Stimulated activated CD4-positive, alpha-beta T cell treated with anti-CD3 and anti-CD28 coated beads, Interleukin-2, amount 100 ng/mL, for 4 hours (primary cell): ENCODE results near the gene TOPBP1.

Experiments
- DNase-seq: peaks from one replicate; pipeline ENCODE4 v3.0.0-alpha.2; 2020; ENCODE audit warnings: low read depth

Gene TOPBP1

GRCh38 chr3:133607816-133608215, 53.9 kb downstream of the TOPBP1 start:
- DNase-seq: no peak

- DNase-seq: no peak
Observed at GRCh38 chr3:133606902-133607301, 54.8 kb downstream of the TOPBP1 start.

- DNase-seq: no peak
Observed at GRCh38 chr3:133606342-133606741, 55.4 kb downstream of the TOPBP1 start.

- no peak for DNase-seq
Observed at GRCh38 chr3:133600572-133601081, 61.1 kb downstream of the TOPBP1 start.

GRCh38 chr3:133599280-133599679, 62.5 kb downstream of the TOPBP1 start:
- no peak for DNase-seq

GRCh38 chr3:133598405-133598804, 63.3 kb downstream of the TOPBP1 start:
- DNase-seq: no peak

GRCh38 chr3:133595341-133595740, 66.4 kb downstream of the TOPBP1 start:
- peak; percentile 45 for DNase-seq

- DNase-seq: no peak
Observed at GRCh38 chr3:133593243-133593642, 68.5 kb downstream of the TOPBP1 start.

GRCh38 chr3:133592843-133593242, 68.9 kb downstream of the TOPBP1 start:
- DNase-seq: no peak

GRCh38 chr3:133591271-133591742, 70.4 kb downstream of the TOPBP1 start:
- no peak for DNase-seq

- DNase-seq: no peak
Observed at GRCh38 chr3:133589503-133589902, 72.2 kb downstream of the TOPBP1 start.

- DNase-seq: no peak
Observed at GRCh38 chr3:133588784-133589465, 72.8 kb downstream of the TOPBP1 start.

GRCh38 chr3:133588035-133588434, 73.7 kb downstream of the TOPBP1 start:
- no peak for DNase-seq

GRCh38 chr3:133583396-133583795, 78.3 kb downstream of the TOPBP1 start:
- no peak for DNase-seq

GRCh38 chr3:133578548-133579191, 83.1 kb downstream of the TOPBP1 start:
- no peak for DNase-seq

- no peak for DNase-seq
Observed at GRCh38 chr3:133576169-133576568, 85.6 kb downstream of the TOPBP1 start.

- no peak for DNase-seq
Observed at GRCh38 chr3:133575086-133575485, 86.7 kb downstream of the TOPBP1 start.

- DNase-seq: peak; percentile 46
Observed at GRCh38 chr3:133574260-133574881, 87.4 kb downstream of the TOPBP1 start.

- DNase-seq: no peak
Observed at GRCh38 chr3:133573629-133574194, 88.0 kb downstream of the TOPBP1 start, which contains the start of gene CDV3. Gene CDV3, plus strand, starts transcription at chr3:133573686. Its CDS starts 359 bp downstream, at chr3:133574045.

- peak; percentile 100 for DNase-seq
Observed at GRCh38 chr3:133573054-133573628, 88.6 kb downstream of the TOPBP1 start.

GRCh38 chr3:133572158-133573053, 89.3 kb downstream of the TOPBP1 start:
- no peak for DNase-seq
